NB4 (cell line): ENCODE results near the gene PRICKLE3.
"Not testable (repeated sequence)": the region's sequence is repeated elsewhere in the genome, so short reads cannot be mapped to it uniquely, and the experiment has no call there.

Experiments
- DNase-seq: peaks from one replicate; pipeline ENCODE4 v3.0.0; 2010; ENCODE audit warnings: low read depth
- H3K4me3 ChIP-seq: one replicate; pipeline ENCODE4 v1.5.1; 2011; ENCODE audit warnings: mild to moderate bottlenecking, low read depth, low read length, moderate library complexity
- MYC ChIP-seq: IDR thresholded peaks from 2 replicates; pipeline ENCODE4 v1.6.1; 2011; ENCODE audit warnings: low read depth, low read length
- POLR2A ChIP-seq: IDR thresholded peaks from 2 replicates; pipeline ENCODE4 v1.6.1; 2011; ENCODE audit warnings: mild to moderate bottlenecking; ENCODE audit not compliant: insufficient read length; ENCODE audit errors: extremely low read depth
- TF ChIP-seq, protein P1 (sequence below): IDR thresholded peaks from one replicate; pipeline ENCODE4 v1.5.1; 2012; ENCODE audit warnings: low read depth, low read length
- TF ChIP-seq, protein P2 (sequence below): IDR thresholded peaks from 2 replicates; pipeline ENCODE4 v1.6.1; 2011; ENCODE audit warnings: low read depth, low read length

PRICKLE3 gene

DNA sequence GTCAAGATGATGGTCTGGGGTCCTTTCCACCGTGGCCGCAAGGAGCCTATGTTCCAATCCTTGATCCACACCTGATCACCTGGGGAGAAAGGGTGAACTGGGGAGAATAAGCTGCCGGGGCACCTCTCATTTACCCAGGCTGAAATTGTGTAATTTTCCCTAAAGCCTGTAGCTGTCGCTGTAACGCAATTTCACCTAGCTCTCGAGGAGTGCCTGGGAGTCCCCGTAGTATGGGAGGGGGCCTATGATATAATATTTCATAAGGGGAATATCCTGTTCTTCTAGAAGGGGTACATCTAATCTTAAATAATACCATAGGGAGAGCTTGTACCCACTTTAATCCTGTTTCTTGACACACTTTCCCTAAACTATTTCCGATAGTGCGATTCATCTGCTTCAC lies 43.9 kb downstream of the PRICKLE3 start:
- DNase-seq = peak; percentile 41
- TF ChIP-seq, protein P1, sequence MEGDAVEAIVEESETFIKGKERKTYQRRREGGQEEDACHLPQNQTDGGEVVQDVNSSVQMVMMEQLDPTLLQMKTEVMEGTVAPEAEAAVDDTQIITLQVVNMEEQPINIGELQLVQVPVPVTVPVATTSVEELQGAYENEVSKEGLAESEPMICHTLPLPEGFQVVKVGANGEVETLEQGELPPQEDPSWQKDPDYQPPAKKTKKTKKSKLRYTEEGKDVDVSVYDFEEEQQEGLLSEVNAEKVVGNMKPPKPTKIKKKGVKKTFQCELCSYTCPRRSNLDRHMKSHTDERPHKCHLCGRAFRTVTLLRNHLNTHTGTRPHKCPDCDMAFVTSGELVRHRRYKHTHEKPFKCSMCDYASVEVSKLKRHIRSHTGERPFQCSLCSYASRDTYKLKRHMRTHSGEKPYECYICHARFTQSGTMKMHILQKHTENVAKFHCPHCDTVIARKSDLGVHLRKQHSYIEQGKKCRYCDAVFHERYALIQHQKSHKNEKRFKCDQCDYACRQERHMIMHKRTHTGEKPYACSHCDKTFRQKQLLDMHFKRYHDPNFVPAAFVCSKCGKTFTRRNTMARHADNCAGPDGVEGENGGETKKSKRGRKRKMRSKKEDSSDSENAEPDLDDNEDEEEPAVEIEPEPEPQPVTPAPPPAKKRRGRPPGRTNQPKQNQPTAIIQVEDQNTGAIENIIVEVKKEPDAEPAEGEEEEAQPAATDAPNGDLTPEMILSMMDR = peak; percentile 27
- not testable (repeated sequence) for H3K4me3 ChIP-seq

DNA sequence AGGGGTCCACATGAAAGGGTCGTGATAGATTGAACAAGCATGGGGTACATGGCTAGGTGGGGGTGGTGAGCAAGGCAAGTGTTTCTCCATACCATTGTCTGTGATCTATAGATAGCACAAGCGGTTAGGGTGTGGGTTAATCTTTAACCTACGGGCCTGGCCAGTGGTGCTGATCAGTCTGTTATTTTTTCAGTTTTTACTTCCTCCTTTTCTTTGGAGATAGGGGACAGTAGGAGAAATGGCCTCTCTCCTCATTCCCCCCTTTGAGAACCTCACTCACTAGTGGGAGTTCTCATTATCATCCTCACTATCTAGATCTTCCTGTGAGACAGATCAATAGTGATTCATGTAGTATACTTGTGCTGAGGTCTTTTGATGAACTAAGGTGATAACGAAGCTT lies 46.5 kb downstream of the PRICKLE3 start:
- no peak for DNase-seq
- no peak overlapping the region for H3K4me3 ChIP-seq
- TF ChIP-seq MYC (no peak), POLR2A (no peak)
- TF ChIP-seq, protein P2, sequence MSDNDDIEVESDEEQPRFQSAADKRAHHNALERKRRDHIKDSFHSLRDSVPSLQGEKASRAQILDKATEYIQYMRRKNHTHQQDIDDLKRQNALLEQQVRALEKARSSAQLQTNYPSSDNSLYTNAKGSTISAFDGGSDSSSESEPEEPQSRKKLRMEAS = no peak
- TF ChIP-seq, protein P1 = no peak

DNA sequence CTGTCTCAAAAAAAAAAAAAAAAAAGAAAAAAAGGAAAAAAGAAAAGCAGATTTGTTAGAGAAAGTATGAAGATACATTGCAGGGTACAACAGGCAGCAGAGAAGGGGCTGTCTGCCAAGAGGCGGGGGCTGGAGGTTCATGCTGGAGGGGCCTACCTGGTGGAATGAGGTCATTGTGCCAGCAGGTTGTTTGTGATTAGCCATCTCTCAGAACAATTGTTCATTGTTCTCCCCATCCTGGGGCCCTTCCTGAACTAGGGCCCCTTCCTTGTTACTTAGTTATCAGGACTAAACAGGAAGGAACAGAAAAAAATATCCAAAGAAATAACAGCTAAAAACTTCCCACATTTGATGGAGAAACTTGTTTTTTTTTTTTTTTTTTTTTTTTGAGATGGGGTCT lies 48.7 kb downstream of the PRICKLE3 start:
- H3K4me3 ChIP-seq = no peak overlapping the region
- no peak for TF ChIP-seq MYC
- no peak for DNase-seq

DNA sequence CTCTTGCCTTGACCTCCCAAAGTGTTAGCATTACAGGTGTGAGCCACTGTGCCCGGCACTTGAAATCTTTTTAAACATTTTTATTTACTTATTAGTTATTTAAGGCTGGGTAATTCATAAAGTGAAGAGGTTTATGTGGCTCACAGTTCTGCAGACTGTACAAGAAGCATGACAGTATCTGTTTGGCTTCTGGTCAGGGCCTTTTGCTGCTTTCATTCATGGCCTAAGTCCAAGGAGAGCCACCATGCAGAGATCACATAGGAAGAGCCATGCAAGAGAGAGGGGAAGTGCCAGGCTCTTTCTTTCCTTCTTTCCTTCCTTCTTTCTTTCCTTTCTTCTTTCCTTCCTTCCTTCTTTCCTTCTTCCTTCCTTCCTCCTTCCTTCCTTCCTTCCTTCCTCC lies 52.4 kb downstream of the PRICKLE3 start:
- no peak for DNase-seq
- no peak overlapping the region for H3K4me3 ChIP-seq
- no peak for TF ChIP-seq MYC
- no peak for TF ChIP-seq POLR2A
- TF ChIP-seq, protein P1 = no peak
- TF ChIP-seq, protein P2 = no peak

DNA sequence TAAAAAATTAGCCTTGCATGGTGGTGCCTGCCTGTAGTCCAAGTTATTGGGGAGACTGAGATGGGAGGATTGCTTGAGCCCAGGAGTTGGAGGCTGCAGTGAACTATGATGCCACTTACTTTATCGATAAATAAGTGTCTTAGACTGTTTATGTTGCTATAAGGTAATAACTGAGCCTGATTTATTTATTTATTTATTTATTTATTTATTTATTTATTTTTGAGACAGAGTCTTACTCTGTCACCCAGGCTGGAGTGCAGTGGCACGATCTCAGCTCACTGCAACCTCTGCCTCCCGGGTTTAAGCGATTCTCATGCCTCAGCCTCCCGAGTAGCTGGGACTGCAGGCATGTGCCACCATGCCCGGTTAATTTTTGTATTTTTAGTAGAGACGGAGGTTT lies 53.9 kb downstream of the PRICKLE3 start:
- not testable (repeated sequence) for DNase-seq, H3K4me3 ChIP-seq

DNA sequence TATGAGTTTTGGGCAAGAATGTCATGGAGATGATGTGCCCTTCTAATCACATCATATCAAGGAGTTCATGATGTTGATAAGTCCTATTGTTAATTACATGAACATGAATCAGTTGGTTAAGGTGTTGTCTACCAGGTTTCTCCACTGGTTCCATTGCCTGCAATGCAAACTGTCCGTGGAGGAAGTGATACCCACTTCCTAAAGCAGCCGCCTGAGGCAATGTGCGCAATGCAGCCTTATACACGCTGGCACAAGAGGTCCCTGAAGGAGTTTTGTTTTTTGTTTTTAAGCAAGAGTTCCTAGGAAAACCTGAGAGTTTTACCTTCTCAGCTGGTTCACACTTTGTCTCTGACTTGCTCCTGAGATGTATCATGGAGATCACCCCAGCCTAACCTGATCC lies 56.7 kb downstream of the PRICKLE3 start:
- TF ChIP-seq MYC (no peak), POLR2A (no peak)
- peak; percentile 48 for DNase-seq
- no peak overlapping the region for H3K4me3 ChIP-seq

DNA sequence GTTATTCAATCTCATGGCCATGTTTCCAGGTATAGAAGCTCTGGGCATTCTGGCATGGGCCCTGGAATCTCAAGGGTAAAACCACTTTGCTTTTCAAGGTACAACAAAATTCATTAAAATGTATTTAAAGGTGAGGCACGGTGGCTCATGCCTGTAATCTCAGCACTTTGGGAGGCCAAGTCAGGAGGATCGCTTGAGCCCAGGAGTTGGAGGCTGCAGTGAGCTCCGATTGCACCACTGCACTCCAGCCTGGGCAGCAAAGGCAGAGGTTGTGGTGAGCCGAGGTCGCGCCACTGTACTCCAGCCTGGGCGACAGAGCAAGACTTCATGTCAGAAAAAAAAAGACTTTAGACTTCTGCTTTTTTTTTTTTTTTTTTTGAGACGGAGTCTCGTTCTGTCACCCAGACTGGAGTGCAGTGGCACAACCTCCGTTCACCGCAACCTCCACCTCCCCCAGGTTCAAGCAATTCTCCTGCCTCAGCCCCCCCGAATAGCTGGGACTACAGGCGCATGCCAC lies 58.4 kb downstream of the PRICKLE3 start:
- not testable (repeated sequence) for H3K4me3 ChIP-seq
- peak; percentile 72 for DNase-seq
